Stomach (tissue), 4 donors: ENCODE measurements around the gene UNC80.

Experiments
- EP300 ChIP-seq: sonication (generic); formaldehyde crosslinking; IDR thresholded peaks from one replicate; pipeline ENCODE4 v1.6.1; 2017; ENCODE audit warnings: antibody characterized with exemption
- POLR2A ChIP-seq, 4 donors: fragments of 450-650 bp; IDR thresholded peaks; one replicate each; pipeline ENCODE4 v1.6.1; 2016; ENCODE audit warnings: antibody characterized with exemption in 4 of 4, control low read depth in 2 of 4, mild to moderate bottlenecking in 1 of 4, moderate library complexity in 1 of 4
- POLR2AphosphoS5 ChIP-seq, 3 donors: sonication (generic); formaldehyde crosslinking; IDR thresholded peaks; one replicate each; pipeline ENCODE4 v1.6.1; 2016; ENCODE audit warnings: antibody characterized with exemption in 3 of 3
- TF ChIP-seq, protein P1 (sequence below), 7 experiments: fragments of 450-650 bp in 4 of 7; fragments of 200-600 bp in 3 of 7; sonication (generic) in 3 of 7; IDR thresholded peaks; one replicate each; pipeline ENCODE4 v1.5.1; 2016 to 2019; ENCODE audit warnings: antibody characterized with exemption in 7 of 7, control low read depth in 2 of 7, mild to moderate bottlenecking in 1 of 7

GRCh38 chr2:209818939-209819338 lies 47.3 kb downstream of the UNC80 start:
- TF ChIP-seq, protein P1, sequence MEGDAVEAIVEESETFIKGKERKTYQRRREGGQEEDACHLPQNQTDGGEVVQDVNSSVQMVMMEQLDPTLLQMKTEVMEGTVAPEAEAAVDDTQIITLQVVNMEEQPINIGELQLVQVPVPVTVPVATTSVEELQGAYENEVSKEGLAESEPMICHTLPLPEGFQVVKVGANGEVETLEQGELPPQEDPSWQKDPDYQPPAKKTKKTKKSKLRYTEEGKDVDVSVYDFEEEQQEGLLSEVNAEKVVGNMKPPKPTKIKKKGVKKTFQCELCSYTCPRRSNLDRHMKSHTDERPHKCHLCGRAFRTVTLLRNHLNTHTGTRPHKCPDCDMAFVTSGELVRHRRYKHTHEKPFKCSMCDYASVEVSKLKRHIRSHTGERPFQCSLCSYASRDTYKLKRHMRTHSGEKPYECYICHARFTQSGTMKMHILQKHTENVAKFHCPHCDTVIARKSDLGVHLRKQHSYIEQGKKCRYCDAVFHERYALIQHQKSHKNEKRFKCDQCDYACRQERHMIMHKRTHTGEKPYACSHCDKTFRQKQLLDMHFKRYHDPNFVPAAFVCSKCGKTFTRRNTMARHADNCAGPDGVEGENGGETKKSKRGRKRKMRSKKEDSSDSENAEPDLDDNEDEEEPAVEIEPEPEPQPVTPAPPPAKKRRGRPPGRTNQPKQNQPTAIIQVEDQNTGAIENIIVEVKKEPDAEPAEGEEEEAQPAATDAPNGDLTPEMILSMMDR (IDR thresholded peaks at IDR 0.05) = no peak
- TF ChIP-seq POLR2A (IDR thresholded peaks at IDR 0.05) = no peak
- no peak for TF ChIP-seq POLR2AphosphoS5 (IDR thresholded peaks at IDR 0.05)
- no peak for TF ChIP-seq EP300
